T-cell (primary cell): ENCODE data around the gene DAO. TPM values are rescaled to one million over a fixed set of nuclear protein-coding genes. Genes with fewer than 3 reads are reported as not detected.
A peak's percentile ranks its signal among the peaks of the same experiment; 100 is the strongest.

Experiments used
- ATAC-seq, 4 experiments: fragments of 200-7000 bp in 3 of 4; fragments of 150-1000 bp in 1 of 4; cut with Tn5 transposase; replicated peaks in 1 of 4; 1 replicate in 3 of 4; 2 replicates in 1 of 4; pipeline ENCODE4 v1.10.0; 2021; ENCODE audit warnings: moderate library complexity in 3 of 4, mild to moderate bottlenecking in 2 of 4, moderate number of reproducible peaks in 1 of 4
- CTCF ChIA-PET, 2 donors: fragments of 300-600 bp; sonication (Branson Sonifier 250); formaldehyde crosslinking; loops; one replicate each; lab custom pipeline; 2022; ENCODE audit warnings: antibody characterized with exemption in 2 of 2; lab: Charles Lee
- POLR2A ChIA-PET, 2 donors: fragments of 300-600 bp; sonication (Branson Sonifier 250); formaldehyde crosslinking; loops; one replicate each; lab custom pipeline; 2022; ENCODE audit warnings: antibody characterized with exemption in 2 of 2; lab: Charles Lee
- DNase-seq, 35 experiments: peaks; one replicate each; pipeline versions ENCODE4 v3.0.0 to v3.0.0-alpha.2; 2013 to 2023
- H3K27ac ChIP-seq: one replicate; pipeline ENCODE4 v1.5.1; 2013; ENCODE audit warnings: low read length
- H3K27me3 ChIP-seq, 2 experiments: replicated peaks in 1 of 2; 1 replicate in 1 of 2; 2 replicates in 1 of 2; pipeline versions ENCODE4 v1.6.1 to v1.7.0; 2013; ENCODE audit warnings: low read length in 1 of 2, mixed read lengths in 1 of 2; ENCODE audit not compliant: control insufficient read depth in 2 of 2, insufficient read depth in 2 of 2; ENCODE audit errors: extremely low read depth in 1 of 2
- H3K36me3 ChIP-seq, 2 donors: 1 replicate in 1 of 2; 2 replicates in 1 of 2; pipeline versions ENCODE4 v1.6.1 to v1.7.0; 2013; ENCODE audit warnings: low read length in 1 of 2; ENCODE audit not compliant: control insufficient read depth in 2 of 2, insufficient read depth in 1 of 2; ENCODE audit errors: extremely low read depth in 1 of 2
- H3K4me1 ChIP-seq, 2 experiments: 1 replicate in 1 of 2; 2 replicates in 1 of 2; pipeline versions ENCODE4 v1.6.1 to v1.7.0; 2013; ENCODE audit warnings: low read length in 2 of 2, mixed read lengths in 1 of 2; ENCODE audit not compliant: insufficient read depth in 2 of 2, control insufficient read depth in 1 of 2; ENCODE audit errors: extremely low read depth in 1 of 2
- H3K4me3 ChIP-seq, 2 donors: 1 replicate in 1 of 2; 2 replicates in 1 of 2; pipeline versions ENCODE4 v1.5.1 to v1.7.0; 2013; ENCODE audit warnings: mild to moderate bottlenecking in 2 of 2, low read length in 1 of 2, moderate library complexity in 1 of 2; ENCODE audit not compliant: control insufficient read depth in 1 of 2; ENCODE audit errors: extremely low read depth in 1 of 2
- H3K9me3 ChIP-seq: 2 replicates; pipeline ENCODE4 v1.7.0; 2013
- H3K27ac Mint-ChIP-seq, 2 donors: one replicate each; pipeline ENCODE4 v1.8.0; 2020 to 2021; ENCODE audit warnings: mild to moderate bottlenecking in 2 of 2, mixed read lengths in 2 of 2
- H3K27me3 Mint-ChIP-seq, 2 donors: one replicate each; pipeline ENCODE4 v1.8.0; 2021 to 2022; ENCODE audit warnings: mixed read lengths in 2 of 2
- H3K36me3 Mint-ChIP-seq: one replicate; pipeline ENCODE4 v1.8.0; 2021; ENCODE audit warnings: mixed read lengths
- H3K4me1 Mint-ChIP-seq, 3 donors: one replicate each; pipeline ENCODE4 v1.8.0; 2020 to 2022; ENCODE audit warnings: mixed read lengths in 3 of 3, mild to moderate bottlenecking in 1 of 3
- H3K4me3 Mint-ChIP-seq, 3 donors: one replicate each; pipeline ENCODE4 v1.8.0; 2020 to 2022; ENCODE audit warnings: mild to moderate bottlenecking in 3 of 3, mixed read lengths in 3 of 3, moderate library complexity in 3 of 3
- H3K9me3 Mint-ChIP-seq, 3 donors: one replicate each; pipeline ENCODE4 v1.8.0; 2020 to 2022; ENCODE audit warnings: mixed read lengths in 3 of 3
- WGBS: methylation state at CpG from one replicate; pipeline ENCODE4 v1.1.5; 2013; ENCODE audit warnings: missing lambda C conversion rate; ENCODE audit not compliant: insufficient coverage; 5-methylcytosine and 5-hydroxymethylcytosine counted together
- total RNA-seq, 35 experiments: library from RNA in 6 of 35; stranded (reverse) in 6 of 35; fragments of 120-200 nt in 1 of 35; gene quantifications; one replicate each; pipeline versions ENCODE4 v1.2.1 to v1.2.4 and lab custom pipeline; 2013 to 2026

DAO gene
- total RNA-seq (not detected), total RNA-seq (lab: John Stamatoyannopoulos, UW) (0 to 0.14 (median 0) reads per million in 29 experiments)
- not detected for total RNA-seq (2013)

GRCh38 chr12:108879615-108880254 lies at the start of gene DAO:
TSS of gene DAO (plus strand) at chr12:108880092. CDS start at chr12:108885007, 4,915 bp downstream.
- peaks cover 0 to 1% of the 10 kb centered on the region in 2 donors for H3K27me3 Mint-ChIP-seq
- no peaks in the 10 kb centered on the region for H3K36me3 Mint-ChIP-seq
- ChIA-PET CTCF (no interaction called here), POLR2A (no interaction called here)
- no peaks in the 10 kb centered on the region for H3K9me3 ChIP-seq
- H3K27me3 ChIP-seq = peaks cover 0 to 23% of the 10 kb centered on the region in 2 experiments
- H3K27ac ChIP-seq = no peak within 1 kb of the TSS
- ATAC-seq (no peak), DNase-seq (no peak)
- H3K9me3 Mint-ChIP-seq = peaks cover 0 to 4% (median 0%) of the 10 kb centered on the region in 3 donors
- no peak within 1 kb of the TSS for H3K4me3 ChIP-seq
- H3K4me1 Mint-ChIP-seq = peaks cover 0 to 2% (median 0%) of the 10 kb centered on the region in 3 donors
- H3K4me1 ChIP-seq = peaks cover 0 to 4% of the 10 kb centered on the region in 2 experiments
- H3K4me3 Mint-ChIP-seq = no peak within 1 kb of the TSS
- H3K27ac Mint-ChIP-seq = no peak within 1 kb of the TSS
- H3K36me3 ChIP-seq = no peaks in the 10 kb centered on the region
- 86% methylated on average over 12 of the region's 16 CpGs for WGBS

GRCh38 chr12:108831309-108831991 lies 48.4 kb upstream of the DAO start:
- Mint-ChIP-seq H3K36me3 (peaks cover 45% of the 10 kb centered on the region), H3K4me3 (no peak overlapping the region), H3K27ac (peak overlapping the region; percentile 30 to 68), H3K4me1 (peaks cover 18 to 24% (median 18%) of the 10 kb centered on the region in 3 donors), H3K9me3 (no peaks in the 10 kb centered on the region), H3K27me3 (no peaks in the 10 kb centered on the region)
- H3K27ac ChIP-seq = peak overlapping the region; percentile 45
- ATAC-seq = no peak
- POLR2A ChIA-PET = no interaction called here
- H3K36me3 ChIP-seq = peaks cover 6 to 19% of the 10 kb centered on the region in 2 donors
- 69% methylated on average over 9 of the region's 11 CpGs for WGBS
- no peak overlapping the region for H3K4me3 ChIP-seq
- H3K4me1 ChIP-seq = peaks cover 0 to 24% of the 10 kb centered on the region in 2 experiments
- no peaks in the 10 kb centered on the region for H3K9me3 ChIP-seq
- DNase-seq = no peak
- CTCF ChIA-PET = no interaction called here
- no peaks in the 10 kb centered on the region for H3K27me3 ChIP-seq

GRCh38 chr12:108832208-108832607 lies 47.7 kb upstream of the DAO start:
- H3K36me3 ChIP-seq = peaks cover 6 to 19% of the 10 kb centered on the region in 2 donors
- H3K4me3 ChIP-seq = no peak overlapping the region
- H3K27me3 ChIP-seq = no peaks in the 10 kb centered on the region
- H3K4me1 ChIP-seq = peaks cover 0 to 29% of the 10 kb centered on the region in 2 experiments
- Mint-ChIP-seq H3K36me3 (peaks cover 39% of the 10 kb centered on the region), H3K27ac (peak overlapping the region in 1 of 2 donors; percentile 61), H3K9me3 (no peaks in the 10 kb centered on the region), H3K27me3 (no peaks in the 10 kb centered on the region), H3K4me1 (peaks cover 13 to 22% (median 15%) of the 10 kb centered on the region in 3 donors), H3K4me3 (no peak overlapping the region)
- ChIA-PET POLR2A (no interaction called here), CTCF (no interaction called here)
- peak overlapping the region; percentile 6 for H3K27ac ChIP-seq
- H3K9me3 ChIP-seq = no peaks in the 10 kb centered on the region
- no peak for ATAC-seq
- no peak for DNase-seq
- 83% methylated on average over 1 of the region's 6 CpGs for WGBS

- Histone ChIP-seq H3K27ac (no peak overlapping the region), H3K27me3 (no peaks in the 10 kb centered on the region), H3K4me1 (peaks cover 0 to 34% of the 10 kb centered on the region in 2 experiments), H3K4me3 (no peak overlapping the region), H3K36me3 (peaks cover 6 to 15% of the 10 kb centered on the region in 2 donors), H3K9me3 (no peaks in the 10 kb centered on the region)
- WGBS = 92% methylated on average over 2 of the region's 10 CpGs
- POLR2A ChIA-PET = interaction anchor here in 1 of 2 donors (0.7 kb wide), 1 partner anchor 9 kb away, joined by 5 read pairs; no protein-coding TSS in a partner anchor
- H3K9me3 Mint-ChIP-seq = no peaks in the 10 kb centered on the region
- H3K27me3 Mint-ChIP-seq = no peaks in the 10 kb centered on the region
- no peak for ATAC-seq
- peaks cover 14 to 28% (median 21%) of the 10 kb centered on the region in 3 donors for H3K4me1 Mint-ChIP-seq
- H3K27ac Mint-ChIP-seq = no peak overlapping the region
- H3K36me3 Mint-ChIP-seq = peaks cover 39% of the 10 kb centered on the region
- DNase-seq = no peak
- no peak overlapping the region for H3K4me3 Mint-ChIP-seq
- CTCF ChIA-PET = interaction anchor here in 1 of 2 donors (0.6 kb wide), 1 partner anchor 12 kb away, joined by 4 read pairs; no protein-coding TSS in a partner anchor
Observed at GRCh38 chr12:108832730-108833354, 47.0 kb upstream of the DAO start.

- H3K27me3 ChIP-seq = no peaks in the 10 kb centered on the region
- Mint-ChIP-seq H3K9me3 (no peaks in the 10 kb centered on the region), H3K4me1 (peaks cover 18 to 33% (median 26%) of the 10 kb centered on the region in 3 donors), H3K36me3 (peaks cover 42% of the 10 kb centered on the region), H3K27ac (no peak overlapping the region), H3K4me3 (no peak overlapping the region), H3K27me3 (no peaks in the 10 kb centered on the region)
- no peak overlapping the region for H3K4me3 ChIP-seq
- CTCF ChIA-PET = interaction anchor here in 1 of 2 donors (0.6 kb wide), 1 partner anchor 12 kb away, joined by 4 read pairs; no protein-coding TSS in a partner anchor
- POLR2A ChIA-PET = interaction anchor here in 1 of 2 donors (0.7 kb wide), 1 partner anchor 9 kb away, joined by 5 read pairs; no protein-coding TSS in a partner anchor
- WGBS = 95% methylated on average over 5 of the region's 9 CpGs
- DNase-seq (no peak), ATAC-seq (no peak)
- H3K4me1 ChIP-seq = peaks cover 0 to 39% of the 10 kb centered on the region in 2 experiments
- no peak overlapping the region for H3K27ac ChIP-seq
- H3K36me3 ChIP-seq = peaks cover 6 to 12% of the 10 kb centered on the region in 2 donors
- no peaks in the 10 kb centered on the region for H3K9me3 ChIP-seq
Observed at GRCh38 chr12:108833355-108833733, 46.5 kb upstream of the DAO start.
